ENCODE data around the gene ZDHHC8.

GRCh38 chr22:20127318-20127868, 4.2 kb upstream of the ZDHHC8 start:
- TF ChIP-seq POLR2A (IDR thresholded peaks at IDR 0.05): no peak
- TF ChIP-seq CTCF (IDR thresholded peaks at IDR 0.05): no peak
